Vagina (tissue), 2 donors: Measurements from ENCODE around the gene AGBL1.

ENCODE experiments used
- POLR2A ChIP-seq, 2 donors: fragments of 450-650 bp; IDR thresholded peaks; one replicate each; pipeline ENCODE4 v1.6.1; 2017; ENCODE audit warnings: antibody characterized with exemption in 2 of 2, mild to moderate bottlenecking in 2 of 2, moderate library complexity in 2 of 2
- TF ChIP-seq, protein P1 (sequence below), 3 experiments: fragments of 450-650 bp in 2 of 3; fragments of 200-600 bp in 1 of 3; sonication (generic) in 1 of 3; IDR thresholded peaks; one replicate each; pipeline ENCODE4 v1.5.1; 2017 to 2019; ENCODE audit warnings: antibody characterized with exemption in 3 of 3, mild to moderate bottlenecking in 2 of 3, moderate library complexity in 2 of 3

DNA sequence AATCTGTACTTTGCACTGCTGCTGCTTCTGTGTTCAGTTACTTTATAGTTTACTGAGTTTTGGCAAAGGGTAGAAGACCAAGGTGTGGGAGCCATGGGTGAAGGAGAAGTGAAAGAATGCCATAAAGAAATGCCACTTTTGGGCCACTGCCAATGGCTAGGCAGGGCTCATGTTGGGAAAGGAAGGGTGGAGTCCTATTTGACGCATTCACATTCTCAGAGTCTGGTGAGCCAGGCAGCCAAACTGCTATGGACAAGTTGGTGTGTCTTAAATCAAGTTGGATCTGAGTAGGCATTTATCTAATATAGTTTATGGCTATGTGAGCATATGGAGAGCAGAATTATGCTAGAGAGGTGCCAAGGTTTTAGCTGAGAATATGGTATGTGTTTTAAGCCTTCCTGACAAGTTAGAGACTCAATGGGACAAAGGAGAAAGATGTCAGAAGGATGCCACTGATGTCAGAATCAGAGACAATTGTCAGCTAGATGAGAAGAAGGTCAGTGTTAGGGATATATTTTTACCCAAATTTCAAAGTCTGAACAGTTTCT is 296.1 kb downstream of the AGBL1 start:
- TF ChIP-seq, protein P1, sequence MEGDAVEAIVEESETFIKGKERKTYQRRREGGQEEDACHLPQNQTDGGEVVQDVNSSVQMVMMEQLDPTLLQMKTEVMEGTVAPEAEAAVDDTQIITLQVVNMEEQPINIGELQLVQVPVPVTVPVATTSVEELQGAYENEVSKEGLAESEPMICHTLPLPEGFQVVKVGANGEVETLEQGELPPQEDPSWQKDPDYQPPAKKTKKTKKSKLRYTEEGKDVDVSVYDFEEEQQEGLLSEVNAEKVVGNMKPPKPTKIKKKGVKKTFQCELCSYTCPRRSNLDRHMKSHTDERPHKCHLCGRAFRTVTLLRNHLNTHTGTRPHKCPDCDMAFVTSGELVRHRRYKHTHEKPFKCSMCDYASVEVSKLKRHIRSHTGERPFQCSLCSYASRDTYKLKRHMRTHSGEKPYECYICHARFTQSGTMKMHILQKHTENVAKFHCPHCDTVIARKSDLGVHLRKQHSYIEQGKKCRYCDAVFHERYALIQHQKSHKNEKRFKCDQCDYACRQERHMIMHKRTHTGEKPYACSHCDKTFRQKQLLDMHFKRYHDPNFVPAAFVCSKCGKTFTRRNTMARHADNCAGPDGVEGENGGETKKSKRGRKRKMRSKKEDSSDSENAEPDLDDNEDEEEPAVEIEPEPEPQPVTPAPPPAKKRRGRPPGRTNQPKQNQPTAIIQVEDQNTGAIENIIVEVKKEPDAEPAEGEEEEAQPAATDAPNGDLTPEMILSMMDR (IDR thresholded peaks at IDR 0.05), result no peak
- no peak for TF ChIP-seq POLR2A (IDR thresholded peaks at IDR 0.05)
